Transverse colon (tissue), 4 donors: Measurements from ENCODE around the gene ZBTB20.

Experiments used
- EP300 ChIP-seq: sonication (generic); formaldehyde crosslinking; IDR thresholded peaks from one replicate; pipeline ENCODE4 v1.6.1; 2017; ENCODE audit warnings: antibody characterized with exemption, low read depth
- POLR2A ChIP-seq: fragments of 450-650 bp; IDR thresholded peaks from one replicate; pipeline ENCODE4 v1.6.1; 2016; ENCODE audit warnings: antibody characterized with exemption, mild to moderate bottlenecking, moderate library complexity
- POLR2AphosphoS5 ChIP-seq, 3 donors: sonication (generic); formaldehyde crosslinking; IDR thresholded peaks; one replicate each; pipeline ENCODE4 v1.6.1; 2016; ENCODE audit warnings: antibody characterized with exemption in 3 of 3
- TF ChIP-seq, protein P1 (sequence below), 5 experiments: fragments of 200-600 bp in 3 of 5; fragments of 450-650 bp in 2 of 5; sonication (generic) in 3 of 5; IDR thresholded peaks; 1 replicate in 2 of 5; 2 replicates in 3 of 5; pipeline ENCODE4 v1.5.1; 2016 to 2017; ENCODE audit warnings: antibody characterized with exemption in 5 of 5, inconsistent platforms in 3 of 5, mild to moderate bottlenecking in 2 of 5, moderate library complexity in 1 of 5

DNA sequence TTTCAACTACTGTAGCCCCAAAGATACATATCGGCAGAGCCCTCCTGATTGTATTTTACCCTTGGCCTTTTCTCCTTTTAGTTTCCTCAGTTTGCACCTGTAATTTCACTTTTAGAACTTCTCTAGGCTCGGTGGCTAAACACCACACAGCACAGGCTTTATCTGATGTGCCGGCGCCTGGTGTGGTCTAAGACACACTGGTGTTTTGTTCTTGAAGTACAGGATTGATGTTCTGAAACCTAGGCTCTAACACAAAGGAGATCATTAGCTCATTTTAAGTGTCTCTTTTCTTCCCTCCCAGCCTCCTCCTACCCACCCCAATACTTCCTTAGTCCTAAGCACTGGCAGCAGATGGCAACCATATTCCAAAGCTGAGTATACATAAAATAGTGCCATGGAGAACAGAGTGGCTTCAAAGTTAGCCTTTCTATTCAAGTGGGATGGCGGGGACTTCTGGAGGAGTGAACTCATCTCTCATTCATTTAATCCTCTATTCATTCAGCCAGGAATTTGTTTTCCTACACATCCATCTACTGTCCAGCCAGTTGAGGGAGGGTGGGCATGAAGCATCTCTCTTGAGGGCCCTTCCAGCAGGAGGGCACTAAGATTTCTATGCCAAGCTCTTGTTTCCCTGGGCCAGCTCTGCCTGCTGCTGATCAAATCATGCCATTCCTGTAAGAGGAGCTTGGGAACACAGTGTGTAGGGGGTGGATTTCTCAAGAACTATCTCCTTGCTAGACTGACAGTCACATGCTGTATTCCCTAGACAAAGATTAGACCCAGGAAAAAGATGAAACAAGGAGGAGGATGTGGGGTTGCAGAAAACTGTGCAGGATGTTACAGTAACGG is 782.1 kb downstream of the ZBTB20 start:
- TF ChIP-seq POLR2A (no peak), POLR2AphosphoS5 (IDR thresholded peaks at IDR 0.05) (no peak), EP300 (no peak)
- TF ChIP-seq, protein P1, sequence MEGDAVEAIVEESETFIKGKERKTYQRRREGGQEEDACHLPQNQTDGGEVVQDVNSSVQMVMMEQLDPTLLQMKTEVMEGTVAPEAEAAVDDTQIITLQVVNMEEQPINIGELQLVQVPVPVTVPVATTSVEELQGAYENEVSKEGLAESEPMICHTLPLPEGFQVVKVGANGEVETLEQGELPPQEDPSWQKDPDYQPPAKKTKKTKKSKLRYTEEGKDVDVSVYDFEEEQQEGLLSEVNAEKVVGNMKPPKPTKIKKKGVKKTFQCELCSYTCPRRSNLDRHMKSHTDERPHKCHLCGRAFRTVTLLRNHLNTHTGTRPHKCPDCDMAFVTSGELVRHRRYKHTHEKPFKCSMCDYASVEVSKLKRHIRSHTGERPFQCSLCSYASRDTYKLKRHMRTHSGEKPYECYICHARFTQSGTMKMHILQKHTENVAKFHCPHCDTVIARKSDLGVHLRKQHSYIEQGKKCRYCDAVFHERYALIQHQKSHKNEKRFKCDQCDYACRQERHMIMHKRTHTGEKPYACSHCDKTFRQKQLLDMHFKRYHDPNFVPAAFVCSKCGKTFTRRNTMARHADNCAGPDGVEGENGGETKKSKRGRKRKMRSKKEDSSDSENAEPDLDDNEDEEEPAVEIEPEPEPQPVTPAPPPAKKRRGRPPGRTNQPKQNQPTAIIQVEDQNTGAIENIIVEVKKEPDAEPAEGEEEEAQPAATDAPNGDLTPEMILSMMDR (IDR thresholded peaks at IDR 0.05), result no peak
